Astrocyte (in vitro differentiated cells and primary cell): Measurements from ENCODE around the gene VOPP1.
"Not testable (repeated sequence)": the region's sequence is repeated elsewhere in the genome, so short reads cannot be mapped to it uniquely, and the experiment has no call there.

Experiments
- EZH2 ChIP-seq: IDR thresholded peaks from 2 replicates; pipeline ENCODE4 v1.6.1; 2012; ENCODE audit warnings: mild to moderate bottlenecking, low read length, inconsistent platforms; ENCODE audit not compliant: insufficient read depth
- TF ChIP-seq, protein P1 (sequence below): IDR thresholded peaks from 2 replicates; pipeline ENCODE4 v1.5.1; 2011; ENCODE audit warnings: low read depth, mild to moderate bottlenecking, inconsistent platforms, low read length, moderate library complexity; ENCODE audit not compliant: insufficient read depth

DNA sequence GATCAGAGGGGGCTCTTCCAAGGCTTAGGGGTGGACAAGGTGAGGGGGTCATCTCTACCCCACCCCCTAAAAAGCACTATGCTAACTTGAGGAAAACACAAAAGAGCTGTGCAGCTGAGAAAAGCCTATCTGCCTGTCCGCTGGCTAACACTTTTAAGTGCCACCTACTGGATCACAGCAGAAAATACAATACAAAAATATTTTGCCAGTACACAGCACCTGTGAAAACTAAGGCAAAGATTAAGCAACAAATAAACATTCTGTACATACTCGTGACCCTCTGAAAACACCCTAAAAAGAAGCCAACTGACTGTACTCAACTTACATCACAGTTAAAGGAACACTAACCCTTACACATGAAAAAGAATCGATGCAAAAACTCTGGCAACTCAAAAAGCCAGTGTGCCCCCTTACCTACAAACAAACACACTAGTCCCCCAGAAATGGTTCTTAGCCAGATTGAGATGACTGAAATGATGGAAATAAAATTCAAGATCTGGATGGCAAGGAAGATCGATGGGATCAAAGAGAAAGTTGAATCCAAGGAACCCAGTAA is 25.7 kb upstream of the VOPP1 start:
- TF ChIP-seq, protein P1, sequence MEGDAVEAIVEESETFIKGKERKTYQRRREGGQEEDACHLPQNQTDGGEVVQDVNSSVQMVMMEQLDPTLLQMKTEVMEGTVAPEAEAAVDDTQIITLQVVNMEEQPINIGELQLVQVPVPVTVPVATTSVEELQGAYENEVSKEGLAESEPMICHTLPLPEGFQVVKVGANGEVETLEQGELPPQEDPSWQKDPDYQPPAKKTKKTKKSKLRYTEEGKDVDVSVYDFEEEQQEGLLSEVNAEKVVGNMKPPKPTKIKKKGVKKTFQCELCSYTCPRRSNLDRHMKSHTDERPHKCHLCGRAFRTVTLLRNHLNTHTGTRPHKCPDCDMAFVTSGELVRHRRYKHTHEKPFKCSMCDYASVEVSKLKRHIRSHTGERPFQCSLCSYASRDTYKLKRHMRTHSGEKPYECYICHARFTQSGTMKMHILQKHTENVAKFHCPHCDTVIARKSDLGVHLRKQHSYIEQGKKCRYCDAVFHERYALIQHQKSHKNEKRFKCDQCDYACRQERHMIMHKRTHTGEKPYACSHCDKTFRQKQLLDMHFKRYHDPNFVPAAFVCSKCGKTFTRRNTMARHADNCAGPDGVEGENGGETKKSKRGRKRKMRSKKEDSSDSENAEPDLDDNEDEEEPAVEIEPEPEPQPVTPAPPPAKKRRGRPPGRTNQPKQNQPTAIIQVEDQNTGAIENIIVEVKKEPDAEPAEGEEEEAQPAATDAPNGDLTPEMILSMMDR: peak; percentile 45
- TF ChIP-seq EZH2: not testable (repeated sequence)
